ENCODE measurements around the gene CTNNA3. TPM values are rescaled to one million over a fixed set of nuclear protein-coding genes. Genes with fewer than 3 reads are reported as not detected.

The CTNNA3 gene
- total RNA-seq, 6 experiments from 2014 or later: 0.19 to 3.6 (median 1.2) TPM

DNA sequence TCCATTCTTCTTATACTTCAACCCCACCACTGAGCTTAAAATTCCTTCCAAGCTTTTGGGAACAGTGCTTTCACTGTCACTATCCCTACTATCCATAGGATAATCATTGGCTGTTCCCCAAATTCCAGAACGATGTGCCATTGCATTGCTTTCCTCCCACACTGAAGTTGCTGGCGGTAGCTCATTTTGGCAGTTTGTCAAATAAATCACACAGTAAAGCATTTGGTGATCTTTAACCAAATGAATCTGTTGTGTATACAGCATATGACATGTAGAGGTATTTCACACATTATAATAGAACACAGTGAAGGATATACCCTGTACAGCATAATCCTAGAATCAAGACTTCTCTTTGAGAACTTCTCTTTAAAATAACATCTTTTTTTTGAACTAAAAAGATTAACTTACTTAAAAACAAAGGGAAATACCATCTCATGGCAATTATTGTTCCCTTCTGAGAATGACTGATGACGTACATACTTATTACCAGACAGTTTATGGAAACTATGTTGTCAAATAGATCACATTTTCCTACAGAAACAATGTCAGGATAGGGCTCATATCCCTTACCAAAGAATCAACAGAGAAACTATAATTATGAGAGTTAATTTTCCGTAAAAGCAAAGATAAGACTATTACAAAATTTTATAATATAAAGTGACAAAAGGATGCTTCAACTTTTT, 93.6 kb downstream of the CTNNA3 start:
- Histone ChIP-seq H3K36me3 (no peaks in the 10 kb centered on the region), H3K9me3 (no peaks in the 10 kb centered on the region), H3K4me1 (no peaks in the 10 kb centered on the region), H3K27me3 (no peaks in the 10 kb centered on the region), H3K4me3 (no peak overlapping the region), H3K27ac (no peak overlapping the region)
- 49% methylated on average over 4 of the region's 4 CpGs for WGBS (ENCODE audit: insufficient coverage, low coverage, low lambda C conversion rate, missing lambda C conversion rate)
- ATAC-seq (no peak), DNase-seq (no peak)
- no peak for TF ChIP-seq POLR2A (IDR thresholded peaks at IDR 0.05)
- TF ChIP-seq, protein P1, sequence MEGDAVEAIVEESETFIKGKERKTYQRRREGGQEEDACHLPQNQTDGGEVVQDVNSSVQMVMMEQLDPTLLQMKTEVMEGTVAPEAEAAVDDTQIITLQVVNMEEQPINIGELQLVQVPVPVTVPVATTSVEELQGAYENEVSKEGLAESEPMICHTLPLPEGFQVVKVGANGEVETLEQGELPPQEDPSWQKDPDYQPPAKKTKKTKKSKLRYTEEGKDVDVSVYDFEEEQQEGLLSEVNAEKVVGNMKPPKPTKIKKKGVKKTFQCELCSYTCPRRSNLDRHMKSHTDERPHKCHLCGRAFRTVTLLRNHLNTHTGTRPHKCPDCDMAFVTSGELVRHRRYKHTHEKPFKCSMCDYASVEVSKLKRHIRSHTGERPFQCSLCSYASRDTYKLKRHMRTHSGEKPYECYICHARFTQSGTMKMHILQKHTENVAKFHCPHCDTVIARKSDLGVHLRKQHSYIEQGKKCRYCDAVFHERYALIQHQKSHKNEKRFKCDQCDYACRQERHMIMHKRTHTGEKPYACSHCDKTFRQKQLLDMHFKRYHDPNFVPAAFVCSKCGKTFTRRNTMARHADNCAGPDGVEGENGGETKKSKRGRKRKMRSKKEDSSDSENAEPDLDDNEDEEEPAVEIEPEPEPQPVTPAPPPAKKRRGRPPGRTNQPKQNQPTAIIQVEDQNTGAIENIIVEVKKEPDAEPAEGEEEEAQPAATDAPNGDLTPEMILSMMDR (IDR thresholded peaks at IDR 0.05): no peak
- intact Hi-C loops (cut with DNase I): no loop called here

DNA sequence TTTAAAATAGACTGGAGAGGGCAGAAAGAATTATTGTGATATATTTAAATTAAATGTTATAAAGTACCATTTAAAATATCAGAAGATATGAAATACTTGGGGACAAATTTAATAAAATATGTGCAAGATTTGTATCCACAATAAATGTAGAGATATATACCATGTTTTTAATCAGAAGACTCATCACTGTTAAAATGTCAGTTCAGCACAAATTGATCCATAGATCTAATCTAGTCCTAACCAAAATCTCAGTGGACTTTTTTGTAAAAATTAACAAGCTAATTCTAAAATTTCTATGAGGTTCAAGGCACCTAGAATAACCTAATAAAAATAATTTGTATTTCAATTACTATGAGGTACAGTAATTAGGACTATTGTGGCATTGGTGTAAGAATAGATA, 96.4 kb downstream of the CTNNA3 start:
- no peak for TF ChIP-seq POLR2A (IDR thresholded peaks at IDR 0.05)
- TF ChIP-seq, protein P1 (IDR thresholded peaks at IDR 0.05): no peak
- no peaks in the 10 kb centered on the region for H3K36me3 ChIP-seq
- H3K4me1 ChIP-seq: no peaks in the 10 kb centered on the region

DNA sequence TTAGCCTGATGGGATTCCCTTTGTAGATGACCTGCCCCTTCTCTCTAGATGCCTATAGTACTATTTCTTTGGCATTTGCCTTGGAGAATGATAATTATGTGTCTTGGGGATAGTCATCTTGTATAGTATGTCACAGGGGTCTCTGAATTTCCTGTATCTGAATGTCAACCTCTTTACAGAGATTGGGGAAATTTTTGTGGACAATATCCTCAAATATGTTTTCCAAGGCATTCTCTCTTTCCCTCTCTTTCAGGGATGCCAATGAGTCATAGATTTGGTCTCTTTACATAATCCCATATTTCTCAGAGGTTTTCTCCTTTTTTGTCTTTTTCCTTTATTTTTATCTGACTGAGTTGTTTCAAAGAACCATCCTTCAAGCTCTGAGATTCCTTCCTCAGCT, 99.4 kb downstream of the CTNNA3 start:
- no peak overlapping the region for H3K27ac ChIP-seq
- no peaks in the 10 kb centered on the region for H3K36me3 ChIP-seq
- no peak for ATAC-seq
- TF ChIP-seq POLR2A (IDR thresholded peaks at IDR 0.05): no peak
- TF ChIP-seq, protein P1 (IDR thresholded peaks at IDR 0.05): no peak
- no peaks in the 10 kb centered on the region for H3K4me1 ChIP-seq
- H3K9me3 ChIP-seq: no peaks in the 10 kb centered on the region
- DNase-seq: no peak
- intact Hi-C loops (cut with DNase I): no loop called here
- no peak overlapping the region for H3K4me3 ChIP-seq
- no peaks in the 10 kb centered on the region for H3K27me3 ChIP-seq

More for the DNA sequence above, 96.4 kb downstream of the CTNNA3 start:
- H3K9me3 ChIP-seq: no peaks in the 10 kb centered on the region
- no peak overlapping the region for H3K4me3 ChIP-seq
- intact Hi-C loops (cut with DNase I): no loop called here
- H3K27me3 ChIP-seq: no peaks in the 10 kb centered on the region
- ATAC-seq: no peak
- H3K27ac ChIP-seq: no peak overlapping the region
- DNase-seq: no peak

DNA sequence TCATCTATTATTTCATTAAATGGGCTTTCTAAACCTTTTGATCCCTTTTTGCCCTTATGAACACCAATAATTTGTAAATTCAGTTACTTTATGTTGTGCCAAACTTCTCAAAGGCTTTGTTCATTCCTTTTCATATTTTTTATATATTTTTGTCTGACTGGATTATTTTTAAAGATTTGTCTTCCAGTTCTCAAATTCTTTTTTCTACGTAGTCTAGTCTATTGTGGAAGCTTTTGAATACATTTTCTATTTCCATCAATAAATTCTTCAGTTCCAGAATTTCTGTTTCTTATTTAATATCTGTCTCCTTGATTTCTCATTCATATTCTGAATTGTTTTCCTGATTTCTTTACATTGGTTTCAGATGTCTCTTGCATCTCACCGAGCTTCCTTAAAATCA, 108.2 kb downstream of the CTNNA3 start:
- no peak overlapping the region for H3K27ac ChIP-seq
- H3K27me3 ChIP-seq: no peaks in the 10 kb centered on the region
- intact Hi-C loops (cut with DNase I): no loop called here
- H3K36me3 ChIP-seq: no peaks in the 10 kb centered on the region
- no peaks in the 10 kb centered on the region for H3K4me1 ChIP-seq
- no peaks in the 10 kb centered on the region for H3K9me3 ChIP-seq
- no peak for DNase-seq
- H3K4me3 ChIP-seq: no peak overlapping the region
- ATAC-seq: no peak
- 60% methylated on average over 2 of the region's 2 CpGs for WGBS (ENCODE audit: insufficient coverage, low coverage, low lambda C conversion rate, missing lambda C conversion rate)
- TF ChIP-seq, protein P1 (IDR thresholded peaks at IDR 0.05): no peak
- TF ChIP-seq POLR2A (IDR thresholded peaks at IDR 0.05): no peak

DNA sequence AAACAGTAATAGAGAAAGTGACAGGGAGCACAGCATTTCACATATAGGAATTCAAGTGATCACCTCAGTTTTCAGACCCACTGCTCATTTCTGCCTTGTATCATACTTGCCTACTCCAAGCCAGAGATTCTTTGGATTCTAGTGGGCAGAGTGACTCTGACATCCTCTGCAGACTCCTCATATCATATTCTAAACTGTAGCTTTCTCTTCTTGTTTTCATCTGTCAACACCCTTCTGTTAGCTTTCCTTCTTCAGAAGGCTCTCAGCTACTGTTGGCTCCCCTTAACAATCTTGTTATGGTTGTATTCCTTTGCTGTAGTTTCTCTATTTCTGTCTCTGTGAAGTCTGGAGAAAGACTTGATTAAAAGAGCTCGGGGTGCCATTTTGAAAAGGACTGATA, 120.5 kb downstream of the CTNNA3 start:
- Histone ChIP-seq H3K4me1 (no peaks in the 10 kb centered on the region), H3K9me3 (no peaks in the 10 kb centered on the region), H3K4me3 (no peak overlapping the region), H3K36me3 (no peaks in the 10 kb centered on the region), H3K27ac (no peak overlapping the region), H3K27me3 (no peaks in the 10 kb centered on the region)
- intact Hi-C loops (cut with DNase I): no loop called here
- DNase-seq (no peak), ATAC-seq (no peak)
- TF ChIP-seq POLR2A (IDR thresholded peaks at IDR 0.05): no peak
- TF ChIP-seq, protein P1 (IDR thresholded peaks at IDR 0.05): no peak
- 71% methylated on average over 1 of the region's 1 CpG for WGBS (ENCODE audit: insufficient coverage, low coverage, low lambda C conversion rate, missing lambda C conversion rate)

Data from right lobe of liver (tissue), 6 donors.